ENCODE results near the gene DOCK9. TPM values are rescaled to one million over a fixed set of nuclear protein-coding genes. Genes with fewer than 3 reads are reported as not detected.

The DOCK9 gene
- polyA plus RNA-seq, 1 donor (not counting 4 experiments of a cell fraction or from before 2014, with no cell fraction given) = 110 TPM

DNA sequence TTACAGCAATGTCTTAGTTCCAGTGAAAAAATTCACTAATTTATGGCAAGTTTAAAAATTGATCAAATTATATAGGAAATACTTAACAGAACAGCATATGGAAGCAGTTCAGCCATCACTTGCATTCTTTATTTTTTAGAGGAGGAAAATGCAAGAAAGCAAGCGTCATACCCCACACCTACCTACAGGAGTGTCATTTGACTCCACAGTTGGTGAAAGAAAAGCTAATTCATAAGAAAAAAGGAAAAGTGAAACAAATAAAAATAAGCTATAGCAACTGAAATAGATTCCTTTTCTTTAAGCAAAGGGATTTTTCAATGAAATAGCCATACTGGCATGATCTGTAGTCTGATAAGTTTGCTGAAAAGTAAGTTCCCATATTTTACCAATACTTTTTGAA is 111.0 kb downstream of the DOCK9 start:
- Histone ChIP-seq H4K20me1 (ENCODE audit: control insufficient read depth, extremely low read depth, insufficient read depth, low read length) (no peaks in the 10 kb centered on the region), H3K9me1 (ENCODE audit: control insufficient read depth, extremely low read depth, insufficient read depth, low read length) (no peaks in the 10 kb centered on the region), H3K4me2 (ENCODE audit: control insufficient read depth, extremely low read depth, insufficient read depth, low read depth, low read length) (no peak overlapping the region), H3K9ac (ENCODE audit: control insufficient read depth, extremely low read depth, insufficient read depth, low read length) (no peak overlapping the region), H2AFZ (ENCODE audit: control insufficient read depth, low read length) (no peak overlapping the region), H3K27ac (ENCODE audit: control insufficient read depth, insufficient read depth, low read length) (no peak overlapping the region), H3K36me3 (ENCODE audit: control insufficient read depth in 2 of 2, extremely low read depth in 1 of 2, insufficient read depth in 2 of 2, low read length in 2 of 2) (peaks cover 27 to 30% of the 10 kb centered on the region in 2 experiments), H3K79me2 (ENCODE audit: control insufficient read depth, insufficient read depth, low read length) (no peaks in the 10 kb centered on the region), H3K4me3 (ENCODE audit: control insufficient read depth in 2 of 3, extremely low read depth in 1 of 3, insufficient read depth in 2 of 3, low read depth in 1 of 3, low read length in 3 of 3) (no peak overlapping the region), H3K4me1 (ENCODE audit: control insufficient read depth, extremely low read depth, insufficient read depth, low read length) (no peaks in the 10 kb centered on the region), H3K27me3 (ENCODE audit: control insufficient read depth, extremely low read depth, insufficient read depth, low read length) (no peaks in the 10 kb centered on the region), H3K9me3 (ENCODE audit: control insufficient read depth, low read depth, low read length) (no peaks in the 10 kb centered on the region)
- DNase-seq (ENCODE audit: low read depth, low spot score) = no peak
- FAIRE-seq = no peak
- TF ChIP-seq, protein P1, sequence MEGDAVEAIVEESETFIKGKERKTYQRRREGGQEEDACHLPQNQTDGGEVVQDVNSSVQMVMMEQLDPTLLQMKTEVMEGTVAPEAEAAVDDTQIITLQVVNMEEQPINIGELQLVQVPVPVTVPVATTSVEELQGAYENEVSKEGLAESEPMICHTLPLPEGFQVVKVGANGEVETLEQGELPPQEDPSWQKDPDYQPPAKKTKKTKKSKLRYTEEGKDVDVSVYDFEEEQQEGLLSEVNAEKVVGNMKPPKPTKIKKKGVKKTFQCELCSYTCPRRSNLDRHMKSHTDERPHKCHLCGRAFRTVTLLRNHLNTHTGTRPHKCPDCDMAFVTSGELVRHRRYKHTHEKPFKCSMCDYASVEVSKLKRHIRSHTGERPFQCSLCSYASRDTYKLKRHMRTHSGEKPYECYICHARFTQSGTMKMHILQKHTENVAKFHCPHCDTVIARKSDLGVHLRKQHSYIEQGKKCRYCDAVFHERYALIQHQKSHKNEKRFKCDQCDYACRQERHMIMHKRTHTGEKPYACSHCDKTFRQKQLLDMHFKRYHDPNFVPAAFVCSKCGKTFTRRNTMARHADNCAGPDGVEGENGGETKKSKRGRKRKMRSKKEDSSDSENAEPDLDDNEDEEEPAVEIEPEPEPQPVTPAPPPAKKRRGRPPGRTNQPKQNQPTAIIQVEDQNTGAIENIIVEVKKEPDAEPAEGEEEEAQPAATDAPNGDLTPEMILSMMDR (optimal IDR thresholded peaks at IDR 0.05 in 1 of 3, IDR thresholded peaks at IDR 0.05 in 1 of 3, conservative IDR thresholded peaks at IDR 0.05 in 1 of 3; ENCODE audit: extremely low read depth in 1 of 3, insufficient read depth in 2 of 3, low read length in 3 of 3) = no peak
- no peak for TF ChIP-seq EZH2 (IDR thresholded peaks at IDR 0.05; ENCODE audit: low read length)
- dilution Hi-C loops (cut with MboI; ENCODE audit: extremely low pct_ligation_motif_present, low sequenced_read_pairs) = no loop called here

DNA sequence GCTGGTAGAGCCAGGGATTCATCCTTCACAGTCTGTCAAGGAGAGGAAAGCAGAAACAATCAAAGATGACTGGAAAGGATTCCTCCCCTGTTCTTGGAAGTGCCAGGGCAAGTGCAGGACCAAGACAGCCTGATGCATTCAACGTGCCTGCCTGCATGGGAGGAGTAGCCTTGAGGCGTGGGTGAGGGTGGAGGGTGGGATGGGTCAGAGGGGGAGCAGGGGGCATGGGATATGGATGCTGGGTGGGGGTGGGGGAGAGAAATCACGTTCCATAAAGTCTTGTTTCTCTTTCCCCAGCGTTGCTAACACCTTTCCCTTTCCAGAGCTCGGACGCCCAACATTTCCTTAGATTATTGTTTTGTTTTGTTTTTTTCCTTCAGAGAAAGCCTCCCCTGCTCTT is 117.4 kb downstream of the DOCK9 start:
- no peak overlapping the region for H3K27ac ChIP-seq (ENCODE audit: control insufficient read depth, insufficient read depth, low read length)
- H3K36me3 ChIP-seq (ENCODE audit: control insufficient read depth in 2 of 2, extremely low read depth in 1 of 2, insufficient read depth in 2 of 2, low read length in 2 of 2) = peaks cover 13 to 16% of the 10 kb centered on the region in 2 experiments
- H3K79me2 ChIP-seq (ENCODE audit: control insufficient read depth, insufficient read depth, low read length) = no peaks in the 10 kb centered on the region
- H3K9me3 ChIP-seq (ENCODE audit: control insufficient read depth, low read depth, low read length) = no peaks in the 10 kb centered on the region
- no peak overlapping the region for H3K4me2 ChIP-seq (ENCODE audit: control insufficient read depth, extremely low read depth, insufficient read depth, low read depth, low read length)
- TF ChIP-seq EZH2 (IDR thresholded peaks at IDR 0.05; ENCODE audit: low read length) = no peak
- TF ChIP-seq, protein P1 (optimal IDR thresholded peaks at IDR 0.05 in 1 of 3, IDR thresholded peaks at IDR 0.05 in 1 of 3, conservative IDR thresholded peaks at IDR 0.05 in 1 of 3; ENCODE audit: extremely low read depth in 1 of 3, insufficient read depth in 2 of 3, low read length in 3 of 3) = no peak
- dilution Hi-C loops (cut with MboI; ENCODE audit: extremely low pct_ligation_motif_present, low sequenced_read_pairs) = no loop called here
- H3K9ac ChIP-seq (ENCODE audit: control insufficient read depth, extremely low read depth, insufficient read depth, low read length) = no peak overlapping the region
- no peaks in the 10 kb centered on the region for H3K4me1 ChIP-seq (ENCODE audit: control insufficient read depth, extremely low read depth, insufficient read depth, low read length)
- H4K20me1 ChIP-seq (ENCODE audit: control insufficient read depth, extremely low read depth, insufficient read depth, low read length) = no peaks in the 10 kb centered on the region
- FAIRE-seq = no peak
- no peak overlapping the region for H3K4me3 ChIP-seq (ENCODE audit: control insufficient read depth in 2 of 3, extremely low read depth in 1 of 3, insufficient read depth in 2 of 3, low read depth in 1 of 3, low read length in 3 of 3)
- no peaks in the 10 kb centered on the region for H3K27me3 ChIP-seq (ENCODE audit: control insufficient read depth, extremely low read depth, insufficient read depth, low read length)
- H3K9me1 ChIP-seq (ENCODE audit: control insufficient read depth, extremely low read depth, insufficient read depth, low read length) = no peaks in the 10 kb centered on the region
- no peak overlapping the region for H2AFZ ChIP-seq (ENCODE audit: control insufficient read depth, low read length)
- DNase-seq (ENCODE audit: low read depth, low spot score) = no peak

Data from keratinocyte (primary cell).